A549 (cell line): ENCODE results near the gene C11orf68. TPM values are rescaled to one million over a fixed set of nuclear protein-coding genes. Genes with fewer than 3 reads are reported as not detected.

Source experiments
- BCL3 ChIP-seq: fragments of >200 bp; sonication (Bioruptor Twin); formaldehyde crosslinking; IDR thresholded peaks from 3 replicates; pipeline ENCODE4 v1.6.1; 2016
- BHLHE40 ChIP-seq: IDR thresholded peaks from 2 replicates; pipeline ENCODE4 v1.6.1; 2012; ENCODE audit warnings: low read depth, low read length, inconsistent platforms
- CBX2 ChIP-seq: fragments of 200-600 bp; sonication (generic); IDR thresholded peaks from 2 replicates; pipeline ENCODE4 v1.6.1; 2016; ENCODE audit warnings: low read depth, mild to moderate bottlenecking, borderline replicate concordance
- CBX8 ChIP-seq: fragments of 200-600 bp; sonication (generic); IDR thresholded peaks from 2 replicates; pipeline ENCODE4 v1.6.1; 2016
- CEBPB ChIP-seq, 2 experiments: fragments of >200 bp in 1 of 2; sonication (Bioruptor Twin) in 1 of 2; formaldehyde crosslinking in 1 of 2; IDR thresholded peaks; 2 replicates each; pipeline ENCODE4 v1.6.1; 2012 to 2016
- CHD2 ChIP-seq: fragments of 150-350 bp; IDR thresholded peaks from 2 replicates; pipeline ENCODE4 v1.6.1; 2014; ENCODE audit warnings: low read length; ENCODE audit not compliant: partially characterized antibody
- CHD4 ChIP-seq: fragments of 200-600 bp; sonication (generic); IDR thresholded peaks from 2 replicates; pipeline ENCODE4 v1.6.1; 2016; ENCODE audit warnings: antibody characterized with exemption, mild to moderate bottlenecking, borderline replicate concordance
- E2F6 ChIP-seq: IDR thresholded peaks from 2 replicates; pipeline ENCODE4 v1.6.1; 2012; ENCODE audit warnings: low read depth, borderline replicate concordance
- EHMT2 ChIP-seq: fragments of 200-600 bp; sonication (generic); IDR thresholded peaks from 2 replicates; pipeline ENCODE4 v1.6.1; 2016; ENCODE audit warnings: antibody characterized with exemption, low read depth, mild to moderate bottlenecking, moderate library complexity
- EP300 ChIP-seq, 2 experiments: fragments of >200 bp; sonication (Bioruptor Twin); formaldehyde crosslinking; IDR thresholded peaks; 2 replicates in 1 of 2; 3 replicates in 1 of 2; pipeline ENCODE4 v1.6.1; 2016 to 2017
- ESRRA ChIP-seq: fragments of 150-350 bp; IDR thresholded peaks from 2 replicates; pipeline ENCODE4 v1.6.1; 2014; ENCODE audit warnings: mild to moderate bottlenecking, low read length, borderline replicate concordance
- FOXS1 ChIP-seq: fragments of 250-450 bp; sonication (Bioruptor Pico); IDR thresholded peaks from 2 replicates; pipeline ENCODE4 v1.5.0; 2020; ENCODE audit warnings: mild to moderate bottlenecking, moderate library complexity
- GATA3 ChIP-seq: IDR thresholded peaks from 2 replicates; pipeline ENCODE4 v1.6.1; 2012; ENCODE audit warnings: borderline replicate concordance
- HES2 ChIP-seq: fragments of >200 bp; sonication (Bioruptor Twin); formaldehyde crosslinking; IDR thresholded peaks from 2 replicates; pipeline ENCODE4 v1.6.1; 2016
- HEYL ChIP-seq: fragments of 250-450 bp; sonication (Bioruptor Pico); IDR thresholded peaks from 2 replicates; pipeline ENCODE4 v1.8.0; 2021; ENCODE audit warnings: mild to moderate bottlenecking, moderate library complexity
- HMGXB4 ChIP-seq: fragments of 250-450 bp; sonication (Bioruptor Pico); IDR thresholded peaks from 2 replicates; pipeline ENCODE4 v1.5.0; 2021; ENCODE audit warnings: mild to moderate bottlenecking, moderate library complexity, borderline replicate concordance
- HOXA7 ChIP-seq: fragments of 250-450 bp; sonication (Bioruptor Pico); IDR thresholded peaks from 2 replicates; pipeline ENCODE4 v1.5.0; 2020; ENCODE audit warnings: mild to moderate bottlenecking, moderate library complexity
- HOXB5 ChIP-seq: fragments of 250-450 bp; sonication (Bioruptor Pico); IDR thresholded peaks from 2 replicates; pipeline ENCODE4 v1.5.0; 2020; ENCODE audit warnings: mild to moderate bottlenecking, moderate library complexity
- JUN ChIP-seq, 2 experiments: fragments of >200 bp; sonication (Bioruptor Twin); formaldehyde crosslinking; IDR thresholded peaks; 2 replicates in 1 of 2; 3 replicates in 1 of 2; pipeline ENCODE4 v1.6.1; 2016 to 2017
- KDM5A ChIP-seq: fragments of 200-600 bp; sonication (generic); IDR thresholded peaks from 2 replicates; pipeline ENCODE4 v1.6.1; 2016; ENCODE audit warnings: antibody characterized with exemption, mild to moderate bottlenecking
- MAFK ChIP-seq: fragments of 450-650 bp; IDR thresholded peaks from 2 replicates; pipeline ENCODE4 v1.6.1; 2014; ENCODE audit not compliant: partially characterized antibody
- MAZ ChIP-seq: fragments of 150-350 bp; IDR thresholded peaks from 2 replicates; pipeline ENCODE4 v1.6.1; 2014; ENCODE audit warnings: antibody characterized with exemption, low read depth, low read length, borderline replicate concordance
- MYC ChIP-seq: IDR thresholded peaks from 2 replicates; pipeline ENCODE4 v1.6.1; 2012; ENCODE audit warnings: mild to moderate bottlenecking, inconsistent platforms, low read length, improper control_type of control experiment, borderline replicate concordance
- NFE2L2 ChIP-seq: fragments of 150-350 bp; conservative IDR thresholded peaks from 2 replicates; pipeline ENCODE4 v1.6.1; 2014; ENCODE audit warnings: low read length
- NPAS2 ChIP-seq: fragments of 250-450 bp; sonication (Bioruptor Pico); IDR thresholded peaks from 2 replicates; pipeline ENCODE4 v1.8.0; 2022; ENCODE audit warnings: mild to moderate bottlenecking, moderate library complexity, borderline replicate concordance
- POLR2A ChIP-seq: IDR thresholded peaks from 2 replicates; pipeline ENCODE4 v1.6.1; 2012; ENCODE audit warnings: mild to moderate bottlenecking, low read length
- POLR2AphosphoS2 ChIP-seq: conservative IDR thresholded peaks from 2 replicates; pipeline ENCODE4 v1.6.1; 2012; ENCODE audit warnings: low read length, improper control_type of control experiment, inconsistent platforms
- RAD21 ChIP-seq, 2 experiments: fragments of >200 bp in 1 of 2; sonication (Bioruptor Twin) in 1 of 2; formaldehyde crosslinking in 1 of 2; IDR thresholded peaks in 1 of 2; conservative IDR thresholded peaks in 1 of 2; 2 replicates in 1 of 2; 3 replicates in 1 of 2; pipeline ENCODE4 v1.6.1; 2012 to 2018; ENCODE audit warnings: inconsistent platforms in 1 of 2
- RARB ChIP-seq: fragments of 250-450 bp; sonication (Bioruptor Pico); IDR thresholded peaks from 2 replicates; pipeline ENCODE4 v1.8.0; 2021; ENCODE audit warnings: mild to moderate bottlenecking, moderate library complexity
- REST ChIP-seq: fragments of 200-600 bp; sonication (generic); IDR thresholded peaks from 2 replicates; pipeline ENCODE4 v1.6.1; 2016; ENCODE audit warnings: antibody characterized with exemption, mild to moderate bottlenecking, moderate library complexity
- RFX5 ChIP-seq: fragments of 450-650 bp; IDR thresholded peaks from 2 replicates; pipeline ENCODE4 v1.7.1; 2014; ENCODE audit warnings: antibody characterized with exemption, mild to moderate bottlenecking, moderate library complexity
- RNF2 ChIP-seq: fragments of 200-600 bp; sonication (generic); IDR thresholded peaks from 2 replicates; pipeline ENCODE4 v1.6.1; 2016; ENCODE audit warnings: low read depth, mild to moderate bottlenecking, antibody characterized with exemption, moderate library complexity, borderline replicate concordance
- SREBF2 ChIP-seq: fragments of 450-650 bp; IDR thresholded peaks from 2 replicates; pipeline ENCODE4 v1.6.1; 2014; ENCODE audit warnings: mild to moderate bottlenecking, moderate library complexity
- TFCP2L1 ChIP-seq: fragments of 250-450 bp; sonication (Bioruptor Pico); IDR thresholded peaks from 2 replicates; pipeline ENCODE4 v1.5.0; 2021; ENCODE audit warnings: mild to moderate bottlenecking
- ZC3H11A ChIP-seq: fragments of 450-650 bp; IDR thresholded peaks from 2 replicates; pipeline ENCODE4 v1.6.1; 2014; ENCODE audit warnings: antibody characterized with exemption, mild to moderate bottlenecking
- ZFP36 ChIP-seq: fragments of 450-650 bp; IDR thresholded peaks from 2 replicates; pipeline ENCODE4 v1.6.1; 2014; ENCODE audit warnings: borderline replicate concordance; ENCODE audit not compliant: partially characterized antibody
- ZSCAN20 ChIP-seq: fragments of 250-450 bp; sonication (Bioruptor Pico); IDR thresholded peaks from 2 replicates; pipeline ENCODE4 v1.8.0; 2022; ENCODE audit warnings: mild to moderate bottlenecking, moderate library complexity
- polyA plus RNA-seq, 4 experiments: library from polyadenylated mRNA; depleted of rRNA in 3 of 4; stranded (reverse); fragments of >200 nt; fragmentation: RNase III in 1 of 4; extraction: RNeasy Plus Mini Kit Qiagen cat#74134 plus additional on column Dnase treatment in 1 of 4; gene quantifications; 2 replicates in 3 of 4; 3 replicates in 1 of 4; pipeline ENCODE4 v1.2.3, GENCODE V29; 2011 to 2017

Gene C11orf68
- polyA plus RNA-seq, 2 of the 4 experiments (the other 2 are of a cell fraction): 10.6 to 17.0 TPM

GRCh38 chr11:65899356-65900124 is 19.3 kb downstream of the C11orf68 start (continued):
- TF ChIP-seq BCL3 (no peak), ZSCAN20 (no peak), JUN (IDR thresholded peaks at IDR 0.05) (peak; percentile 47 to 67; a peak in 4 of 5 replicates), EHMT2 (no peak), HOXA7 (CRISPR knock-in tag) (peak; percentile 53; the same call in 1 of the 2 replicates), CBX2 (no peak), NPAS2 (CRISPR knock-in tag) (no peak), CBX8 (no peak), ESRRA (no peak), RAD21 (conservative IDR thresholded peaks at IDR 0.05 in 1 of 2, IDR thresholded peaks at IDR 0.05 in 1 of 2) (no peak), RARB (CRISPR knock-in tag) (peak; percentile 23; the same call in 1 of the 2 replicates), CHD4 (no peak), POLR2AphosphoS2 (no peak), SREBF2 (no peak), KDM5A (no peak), ZFP36 (no peak), REST (no peak), HOXB5 (CRISPR knock-in tag) (peak; percentile 15; the same call in 1 of the 2 replicates), GATA3 (0 out of 2 replicates have a peak, but pooled peaks have one; percentile 47), HES2 (no peak), MYC (peak; percentile 93), ZC3H11A (no peak), CHD2 (no peak), EP300 (IDR thresholded peaks at IDR 0.05) (peak in 1 of 2 experiments; percentile 35; a peak in 1 of 5 replicates), MAZ (0 out of 2 replicates have a peak, but pooled peaks have one; percentile 22), TFCP2L1 (peak; percentile 15; the same call in 1 of the 2 replicates), FOXS1 (CRISPR knock-in tag) (no peak), E2F6 (peak; percentile 88), HEYL (CRISPR knock-in tag) (no peak), RNF2 (no peak), CEBPB (IDR thresholded peaks at IDR 0.05) (no peak), POLR2A (peak; percentile 26; the same call in 1 of the 2 replicates), RFX5 (no peak), NFE2L2 (peak; percentile 83), HMGXB4 (CRISPR knock-in tag) (no peak), BHLHE40 (peak; percentile 79), MAFK (peak; percentile 93)
